ENCODE results near the gene ITLN1. TPM values are rescaled to one million over a fixed set of nuclear protein-coding genes. Genes with fewer than 3 reads are reported as not detected.

ITLN1 gene
- total RNA-seq, 1 experiment from 2014 or later, result not detected

- no peaks in the 10 kb centered on the region for H3K9me3 Mint-ChIP-seq (ENCODE audit: low read depth, unreplicated experiment)
- no peak for DNase-seq
- H3K4me1 Mint-ChIP-seq (ENCODE audit: low read depth, unreplicated experiment), result peaks cover 41% of the 10 kb centered on the region
- no peak for TF ChIP-seq CTCF (IDR thresholded peaks at IDR 0.05; ENCODE audit: unreplicated experiment)
- H3K36me3 Mint-ChIP-seq (ENCODE audit: insufficient read depth, unreplicated experiment), result no peaks in the 10 kb centered on the region
- no peak overlapping the region for H3K27ac Mint-ChIP-seq (ENCODE audit: unreplicated experiment)
- CTCF ChIA-PET, result interaction anchor here (1.0 to 2.6 kb wide), 4 partner anchors 49 to 125 kb away, joined by 5 to 13 read pairs (median 12); partner anchors contain the start of gene ITLN2
- H3K27me3 Mint-ChIP-seq (ENCODE audit: unreplicated experiment), result peaks cover 20% of the 10 kb centered on the region
- BruUV-seq (replicated peaks), result no TSS peak
- intact Hi-C loops (cut with micrococcal nuclease; ENCODE audit: unreplicated experiment), result loop anchor here (1.0 to 10.0 kb wide), 5 partner anchors 23 to 152 kb away; no protein-coding TSS in a partner anchor
- no peak overlapping the region for H3K4me3 Mint-ChIP-seq (ENCODE audit: low read depth, unreplicated experiment)
Observed at GRCh38 chr1:160829766-160830165, 55.2 kb downstream of the ITLN1 start.

- no peak for TF ChIP-seq CTCF (IDR thresholded peaks at IDR 0.05; ENCODE audit: unreplicated experiment)
- Mint-ChIP-seq H3K4me1 (ENCODE audit: low read depth, unreplicated experiment) (peaks cover 38% of the 10 kb centered on the region), H3K9me3 (ENCODE audit: low read depth, unreplicated experiment) (no peaks in the 10 kb centered on the region), H3K27ac (ENCODE audit: unreplicated experiment) (peak overlapping the region; percentile 72), H3K27me3 (ENCODE audit: unreplicated experiment) (no peaks in the 10 kb centered on the region), H3K4me3 (ENCODE audit: low read depth, unreplicated experiment) (no peak overlapping the region), H3K36me3 (ENCODE audit: insufficient read depth, unreplicated experiment) (no peaks in the 10 kb centered on the region)
- DNase-seq, result no peak
- CTCF ChIA-PET, result interaction anchor here (1.7 kb wide), 1 partner anchor 48 kb away, joined by 7 read pairs; no protein-coding TSS in a partner anchor
- no TSS peak for BruUV-seq (replicated peaks)
- intact Hi-C loops (cut with micrococcal nuclease; ENCODE audit: unreplicated experiment), result no loop called here
Observed at GRCh38 chr1:160827418-160827817, 57.6 kb downstream of the ITLN1 start.

DNA sequence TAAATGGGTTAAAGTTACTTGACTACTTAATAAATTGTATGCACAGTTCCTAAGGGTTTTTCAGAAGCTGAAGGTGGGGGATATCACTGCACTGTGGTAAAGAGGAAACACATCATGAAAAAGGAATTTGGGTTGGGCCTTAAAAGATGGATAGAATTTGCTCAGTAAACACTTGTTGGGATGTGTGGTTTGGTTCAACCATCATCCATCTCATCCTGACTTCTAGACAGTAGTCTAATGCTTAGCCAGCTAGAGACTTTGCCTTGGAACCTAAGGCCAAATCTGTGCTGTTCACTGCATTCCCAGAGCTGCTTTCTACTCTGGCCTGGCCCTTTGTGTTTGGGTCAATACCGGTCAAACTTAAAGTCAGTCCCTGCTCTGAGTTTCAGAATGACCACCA lies 58.4 kb downstream of the ITLN1 start:
- H3K36me3 Mint-ChIP-seq (ENCODE audit: insufficient read depth, unreplicated experiment), result no peaks in the 10 kb centered on the region
- no peak for TF ChIP-seq CTCF (IDR thresholded peaks at IDR 0.05; ENCODE audit: unreplicated experiment)
- H3K27me3 Mint-ChIP-seq (ENCODE audit: unreplicated experiment), result no peaks in the 10 kb centered on the region
- peak overlapping the region; percentile 78 for H3K27ac Mint-ChIP-seq (ENCODE audit: unreplicated experiment)
- no peaks in the 10 kb centered on the region for H3K9me3 Mint-ChIP-seq (ENCODE audit: low read depth, unreplicated experiment)
- no peak overlapping the region for H3K4me3 Mint-ChIP-seq (ENCODE audit: low read depth, unreplicated experiment)
- intact Hi-C loops (cut with micrococcal nuclease; ENCODE audit: unreplicated experiment), result no loop called here
- BruUV-seq (replicated peaks), result no TSS peak
- peaks cover 38% of the 10 kb centered on the region for H3K4me1 Mint-ChIP-seq (ENCODE audit: low read depth, unreplicated experiment)
- peak; percentile 27 for DNase-seq
- CTCF ChIA-PET, result interaction anchor here (0.6 to 1.7 kb wide), 7 partner anchors 8 to 99 kb away, joined by 3 to 9 read pairs (median 5); no protein-coding TSS in a partner anchor

Other genes with a start within 250 kb of the ITLN1 start
- not detected in 2 replicates for gene SLAMF1, start 238.1 kb downstream of the ITLN1 start, total RNA-seq (2022)
- gene CD48, start 173.4 kb downstream of the ITLN1 start, total RNA-seq (2022), result not detected in 2 replicates
- gene SLAMF7, start 145.9 kb downstream of the ITLN1 start, total RNA-seq (2022), result 2.6 and 8.4 TPM in 2 replicates
- not detected in 2 replicates for gene LY9, start 89.0 kb downstream of the ITLN1 start, total RNA-seq (2022)
- gene CD244, start 22.3 kb downstream of the ITLN1 start, total RNA-seq (2022), result not detected in 2 replicates
- not detected in 2 replicates for gene ITLN2, start 69.6 kb upstream of the ITLN1 start, total RNA-seq (2022)
- gene F11R, start 136.0 kb upstream of the ITLN1 start, total RNA-seq (2022), result 157 and 173 TPM in 2 replicates
- gene TSTD1, start 153.8 kb upstream of the ITLN1 start, total RNA-seq (2022), result 67.6 and 74.1 TPM in 2 replicates
- 72.1 and 75.4 TPM in 2 replicates for gene USF1, start 160.8 kb upstream of the ITLN1 start, total RNA-seq (2022)
- 1.7 and 2.9 TPM in 2 replicates for gene ARHGAP30, start 184.7 kb upstream of the ITLN1 start, total RNA-seq (2022)
- gene NECTIN4, start 204.4 kb upstream of the ITLN1 start, total RNA-seq (2022), result 24.9 and 42.4 TPM in 2 replicates
- 5.3 and 7.0 TPM in 2 replicates for gene KLHDC9, start 213.2 kb upstream of the ITLN1 start, total RNA-seq (2022)
- gene PFDN2, start 232.9 kb upstream of the ITLN1 start, total RNA-seq (2022), result 121 and 129 TPM in 2 replicates
- gene NIT1, start 232.9 kb upstream of the ITLN1 start, total RNA-seq (2022), result 49.8 and 52.9 TPM in 2 replicates
- 40.4 and 45.7 TPM in 2 replicates for gene DEDD, start 247.5 kb upstream of the ITLN1 start, total RNA-seq (2022)

Measured in Calu3 (cell line).